NCI-H2081 treated with DMSO at 0.1 percent for 48 hours (cell line): ENCODE results near the gene TM7SF2.

ENCODE experiments used
- DNase-seq: peaks from one replicate; lab custom pipeline; 2025; lab: John Stamatoyannopoulos, UW

Gene TM7SF2

GRCh38 chr11:65157336-65157735, 45.7 kb downstream of the TM7SF2 start:
- no peak for DNase-seq

- no peak for DNase-seq
These were observed 47.3 kb downstream of the TM7SF2 start for GRCh38 chr11:65159012-65159411.

DNA sequence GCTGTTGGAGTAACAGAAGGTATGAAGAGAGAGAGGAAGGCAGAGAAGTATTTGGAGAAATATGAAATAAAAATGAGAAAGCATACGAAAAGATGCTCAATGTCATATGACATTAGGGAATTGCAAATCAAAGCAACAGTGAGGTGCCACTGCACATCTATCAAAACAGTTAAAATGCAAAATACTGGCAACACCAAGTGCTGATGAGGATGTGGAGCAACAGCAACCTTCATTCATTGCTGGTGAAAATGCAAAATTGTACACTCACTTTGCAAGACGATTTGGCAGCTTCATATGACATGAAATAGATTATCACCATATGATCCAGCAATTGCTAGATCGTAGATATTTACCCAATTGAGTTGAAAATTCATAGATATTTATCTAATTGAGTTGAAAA, 49.0 kb downstream of the TM7SF2 start:
- no peak for DNase-seq

- DNase-seq, result no peak
These were observed 52.0 kb downstream of the TM7SF2 start for GRCh38 chr11:65163684-65164083.
